NCI-H446 treated with DMSO at 0.1 percent for 48 hours (cell line): Measurements from ENCODE around the gene SOX6.
"Not testable (repeated sequence)": the region's sequence is repeated elsewhere in the genome, so short reads cannot be mapped to it uniquely, and the experiment has no call there.

Experiments
- DNase-seq: peaks from one replicate; lab custom pipeline; 2025; lab: John Stamatoyannopoulos, UW

The SOX6 gene

GRCh38 chr11:16356057-16356760 is at the start of gene SOX6:
SOX6 (minus strand) TSS chr11:16356546; CDS start chr11:16341248, 15,298 bp downstream.
- peak; percentile 44 for DNase-seq

- no peak for DNase-seq
These were observed 48.5 kb upstream of the SOX6 start for GRCh38 chr11:16404781-16405285.

DNA sequence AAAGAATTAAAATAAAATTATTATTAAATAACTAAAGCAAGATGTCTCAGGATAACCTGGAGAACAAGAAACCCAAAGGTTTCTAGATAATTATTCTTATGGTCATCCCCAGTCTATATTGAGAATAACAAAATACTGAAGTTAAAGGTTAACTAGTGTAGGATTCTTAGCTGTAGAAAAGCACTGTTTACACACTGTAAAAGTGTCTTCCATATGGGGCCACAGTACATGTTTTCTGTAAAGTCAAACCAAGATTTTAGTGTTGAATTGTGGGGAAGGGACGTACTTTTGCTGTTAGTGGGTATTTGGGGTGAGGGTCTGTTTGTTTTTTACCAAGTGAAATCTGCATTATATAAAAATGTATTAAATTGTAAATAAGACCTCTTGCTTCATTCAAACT is 47.5 kb upstream of the SOX6 start:
- no peak for DNase-seq

GRCh38 chr11:16403448-16403803 is 47.1 kb upstream of the SOX6 start:
- DNase-seq = no peak

GRCh38 chr11:16402654-16403447 is 46.5 kb upstream of the SOX6 start:
- no peak for DNase-seq

GRCh38 chr11:16397390-16397789 is 41.0 kb upstream of the SOX6 start:
- no peak for DNase-seq

GRCh38 chr11:16395601-16396000 is 39.3 kb upstream of the SOX6 start:
- DNase-seq = no peak

- no peak for DNase-seq
These were observed 38.6 kb upstream of the SOX6 start for GRCh38 chr11:16394947-16395346.

DNA sequence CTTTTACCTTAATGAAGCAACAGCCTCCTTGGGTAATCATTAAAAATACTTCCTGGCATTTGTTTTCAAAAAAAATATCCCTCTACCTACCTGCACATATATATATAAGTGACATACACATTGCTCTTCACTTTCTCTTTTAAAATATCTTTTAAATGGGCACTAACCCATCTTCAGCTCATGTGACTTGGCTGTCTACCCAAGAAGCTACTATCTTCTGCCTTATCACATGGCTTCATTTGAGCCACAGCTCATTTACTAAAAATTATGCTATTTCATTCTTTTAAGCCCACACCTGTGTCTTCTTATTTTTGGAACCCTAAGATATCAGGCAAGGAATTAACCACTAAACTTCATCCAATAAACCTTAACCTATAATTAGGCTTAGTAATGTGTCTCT is 37.0 kb upstream of the SOX6 start:
- no peak for DNase-seq

DNA sequence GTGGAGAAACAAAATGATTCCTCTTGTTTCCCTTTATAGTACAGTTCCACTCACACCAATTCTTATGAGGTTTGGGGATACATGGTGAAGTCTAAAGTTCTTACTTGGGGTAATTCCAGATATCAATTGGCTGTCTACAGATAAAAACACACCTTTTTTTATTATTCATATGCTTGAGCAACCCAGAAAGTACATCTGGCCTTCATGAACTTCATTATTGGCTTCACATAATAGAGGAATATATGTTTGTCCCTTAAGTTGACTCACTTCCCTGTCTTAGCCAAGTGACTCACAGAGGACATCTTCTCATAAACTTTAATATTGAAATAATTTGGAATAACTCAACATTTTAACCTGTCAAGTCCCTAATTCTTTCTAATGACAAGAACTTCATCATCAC is 36.3 kb upstream of the SOX6 start:
- no peak for DNase-seq

GRCh38 chr11:16390826-16391225 is 34.5 kb upstream of the SOX6 start:
- DNase-seq = not testable (repeated sequence)

GRCh38 chr11:16385099-16385498 is 28.8 kb upstream of the SOX6 start:
- DNase-seq = no peak

GRCh38 chr11:16382638-16383380 is 26.5 kb upstream of the SOX6 start:
- no peak for DNase-seq

GRCh38 chr11:16382186-16382585 is 25.8 kb upstream of the SOX6 start:
- no peak for DNase-seq

- no peak for DNase-seq
These were observed 24.7 kb upstream of the SOX6 start for GRCh38 chr11:16380941-16381568.

DNA sequence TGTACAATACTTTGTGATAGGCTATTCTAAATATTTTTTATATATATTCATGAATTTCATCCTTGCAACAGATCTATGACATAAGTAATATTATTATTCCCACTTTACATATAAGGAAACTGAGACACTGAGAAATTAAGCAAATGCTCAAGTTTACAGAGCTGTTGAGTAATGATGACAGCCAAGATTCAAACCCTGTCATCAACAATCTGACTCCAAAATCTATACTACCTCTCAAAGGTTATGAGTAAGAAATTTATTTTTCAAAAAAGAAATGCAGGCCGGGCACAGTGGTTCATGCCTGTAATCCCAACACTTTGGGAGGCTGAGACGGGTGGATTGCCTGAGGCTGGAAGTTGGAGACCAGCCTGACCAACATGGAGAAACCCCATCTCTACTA is 22.6 kb upstream of the SOX6 start:
- DNase-seq = no peak

- DNase-seq = no peak
These were observed 21.4 kb upstream of the SOX6 start for GRCh38 chr11:16377746-16378145.

DNA sequence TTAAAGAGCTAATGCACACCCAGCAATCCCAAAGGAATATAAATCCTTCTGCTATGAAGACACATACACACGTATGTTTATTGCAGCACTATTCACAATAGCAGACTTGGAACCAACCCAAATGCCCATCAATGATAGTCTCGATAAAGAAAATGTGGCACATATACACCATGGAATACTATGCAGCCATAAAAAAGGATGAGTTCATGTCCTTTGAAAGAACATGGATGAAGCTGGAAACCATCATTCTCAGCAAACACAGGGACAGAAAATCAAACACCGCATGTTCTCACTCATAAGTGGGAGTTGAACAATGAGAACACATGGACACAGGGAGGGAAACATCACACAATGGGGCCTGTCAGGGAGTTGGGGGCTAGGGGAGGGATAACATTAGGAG is 19.3 kb upstream of the SOX6 start:
- DNase-seq = not testable (repeated sequence)

GRCh38 chr11:16373768-16374167 is 17.4 kb upstream of the SOX6 start:
- no peak for DNase-seq

DNA sequence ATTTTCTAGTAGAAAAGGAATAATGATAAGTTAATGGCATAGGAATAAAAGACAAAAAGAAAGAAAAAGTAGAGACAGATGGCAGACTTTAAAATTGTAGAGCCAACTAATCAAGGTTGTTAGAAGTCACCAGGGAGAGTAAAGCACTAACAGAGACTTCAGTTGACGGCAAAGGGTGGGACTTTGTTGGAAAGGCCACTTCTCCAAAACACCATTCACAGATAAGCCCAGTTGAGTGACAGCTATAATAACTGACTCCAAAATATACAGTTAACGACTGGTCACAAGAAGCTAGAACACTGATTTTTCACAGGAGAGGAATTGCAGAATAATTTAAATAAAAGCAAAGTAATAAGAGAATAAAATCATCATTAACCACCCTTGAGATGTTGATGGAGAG is 16.0 kb upstream of the SOX6 start:
- DNase-seq = no peak

GRCh38 chr11:16367252-16367651 is 10.9 kb upstream of the SOX6 start:
- no peak for DNase-seq

GRCh38 chr11:16365581-16366228 is 9.4 kb upstream of the SOX6 start:
- peak; percentile 75 for DNase-seq
